ENCODE measurements around the gene TBC1D9. TPM values are rescaled to one million over a fixed set of nuclear protein-coding genes. Genes with fewer than 3 reads are reported as not detected.

The TBC1D9 gene
- total RNA-seq, 2 experiments from 2014 or later: 0.04 TPM; not detected in 1

GRCh38 chr4:140706665-140707064 lies 49.5 kb downstream of the TBC1D9 start:
- H3K36me3 Mint-ChIP-seq (ENCODE audit: low read depth): no peaks in the 10 kb centered on the region
- H3K4me1 Mint-ChIP-seq: no peaks in the 10 kb centered on the region
- no peak for DNase-seq
- H3K27me3 Mint-ChIP-seq: peaks cover 2% of the 10 kb centered on the region
- CTCF ChIA-PET: no interaction called here
- POLR2A ChIA-PET: no interaction called here
- H3K9me3 Mint-ChIP-seq: no peaks in the 10 kb centered on the region
- no peak overlapping the region for H3K27ac Mint-ChIP-seq
- no peak overlapping the region for H3K4me3 Mint-ChIP-seq

- Mint-ChIP-seq H3K27me3 (peaks cover 2% of the 10 kb centered on the region), H3K4me1 (no peaks in the 10 kb centered on the region), H3K4me3 (no peak overlapping the region), H3K36me3 (ENCODE audit: low read depth) (no peaks in the 10 kb centered on the region), H3K27ac (no peak overlapping the region), H3K9me3 (no peaks in the 10 kb centered on the region)
- POLR2A ChIA-PET: no interaction called here
- DNase-seq: no peak
- CTCF ChIA-PET: no interaction called here
Observed at GRCh38 chr4:140706276-140706625, 49.9 kb downstream of the TBC1D9 start.

- DNase-seq: no peak
- Mint-ChIP-seq H3K9me3 (no peaks in the 10 kb centered on the region), H3K27me3 (peaks cover 2% of the 10 kb centered on the region), H3K4me3 (no peak overlapping the region), H3K27ac (no peak overlapping the region), H3K36me3 (ENCODE audit: low read depth) (no peaks in the 10 kb centered on the region), H3K4me1 (no peaks in the 10 kb centered on the region)
- POLR2A ChIA-PET: no interaction called here
- CTCF ChIA-PET: no interaction called here
Observed at GRCh38 chr4:140705625-140706275, 50.4 kb downstream of the TBC1D9 start.

GRCh38 chr4:140704964-140705363 lies 51.2 kb downstream of the TBC1D9 start:
- DNase-seq: no peak
- Mint-ChIP-seq H3K27me3 (peaks cover 2% of the 10 kb centered on the region), H3K9me3 (no peaks in the 10 kb centered on the region), H3K27ac (no peak overlapping the region), H3K4me3 (no peak overlapping the region), H3K4me1 (no peaks in the 10 kb centered on the region), H3K36me3 (ENCODE audit: low read depth) (no peaks in the 10 kb centered on the region)
- CTCF ChIA-PET: no interaction called here
- POLR2A ChIA-PET: no interaction called here

- H3K27ac Mint-ChIP-seq: no peak overlapping the region
Observed at GRCh38 chr4:140704392-140704960, 51.7 kb downstream of the TBC1D9 start.

GRCh38 chr4:140703463-140703862 lies 52.7 kb downstream of the TBC1D9 start:
- Mint-ChIP-seq H3K27ac (no peak overlapping the region), H3K27me3 (peaks cover 2% of the 10 kb centered on the region), H3K4me1 (no peaks in the 10 kb centered on the region), H3K36me3 (ENCODE audit: low read depth) (no peaks in the 10 kb centered on the region), H3K9me3 (no peaks in the 10 kb centered on the region), H3K4me3 (no peak overlapping the region)
- DNase-seq: no peak
- ChIA-PET POLR2A (no interaction called here), CTCF (no interaction called here)

More at GRCh38 chr4:140704392-140704960, 51.7 kb downstream of the TBC1D9 start:
- ChIA-PET POLR2A (no interaction called here), CTCF (no interaction called here)
- H3K4me1 Mint-ChIP-seq: no peaks in the 10 kb centered on the region
- H3K4me3 Mint-ChIP-seq: no peak overlapping the region
- DNase-seq: no peak
- no peaks in the 10 kb centered on the region for H3K36me3 Mint-ChIP-seq (ENCODE audit: low read depth)
- no peaks in the 10 kb centered on the region for H3K9me3 Mint-ChIP-seq
- H3K27me3 Mint-ChIP-seq: peaks cover 2% of the 10 kb centered on the region

GRCh38 chr4:140702096-140702757 lies 54.0 kb downstream of the TBC1D9 start:
- no peaks in the 10 kb centered on the region for H3K4me1 Mint-ChIP-seq
- H3K9me3 Mint-ChIP-seq: no peaks in the 10 kb centered on the region
- DNase-seq: no peak
- peaks cover 2% of the 10 kb centered on the region for H3K27me3 Mint-ChIP-seq
- ChIA-PET POLR2A (no interaction called here), CTCF (no interaction called here)
- no peak overlapping the region for H3K4me3 Mint-ChIP-seq
- H3K36me3 Mint-ChIP-seq (ENCODE audit: low read depth): no peaks in the 10 kb centered on the region
- H3K27ac Mint-ChIP-seq: no peak overlapping the region

- CTCF ChIA-PET: no interaction called here
- H3K27me3 Mint-ChIP-seq: no peaks in the 10 kb centered on the region
- no peak overlapping the region for H3K27ac Mint-ChIP-seq
- no peak for DNase-seq
- no peaks in the 10 kb centered on the region for H3K4me1 Mint-ChIP-seq
- no peaks in the 10 kb centered on the region for H3K9me3 Mint-ChIP-seq
- H3K4me3 Mint-ChIP-seq: no peak overlapping the region
- POLR2A ChIA-PET: no interaction called here
- H3K36me3 Mint-ChIP-seq (ENCODE audit: low read depth): no peaks in the 10 kb centered on the region
Observed at GRCh38 chr4:140701071-140701470, 55.1 kb downstream of the TBC1D9 start.

GRCh38 chr4:140697709-140698560 lies 58.2 kb downstream of the TBC1D9 start:
- no peaks in the 10 kb centered on the region for H3K36me3 Mint-ChIP-seq (ENCODE audit: low read depth)
- CTCF ChIA-PET: no interaction called here
- no peaks in the 10 kb centered on the region for H3K27me3 Mint-ChIP-seq
- H3K4me3 Mint-ChIP-seq: no peak overlapping the region
- POLR2A ChIA-PET: no interaction called here
- H3K9me3 Mint-ChIP-seq: no peaks in the 10 kb centered on the region
- DNase-seq: no peak
- no peaks in the 10 kb centered on the region for H3K4me1 Mint-ChIP-seq
- H3K27ac Mint-ChIP-seq: no peak overlapping the region

- ChIA-PET POLR2A (no interaction called here), CTCF (no interaction called here)
- H3K4me1 Mint-ChIP-seq: no peaks in the 10 kb centered on the region
- H3K27ac Mint-ChIP-seq: no peak overlapping the region
- no peaks in the 10 kb centered on the region for H3K9me3 Mint-ChIP-seq
- no peak overlapping the region for H3K4me3 Mint-ChIP-seq
- no peaks in the 10 kb centered on the region for H3K27me3 Mint-ChIP-seq
- H3K36me3 Mint-ChIP-seq (ENCODE audit: low read depth): no peaks in the 10 kb centered on the region
- no peak for DNase-seq
Observed at GRCh38 chr4:140695483-140695882, 60.7 kb downstream of the TBC1D9 start.

- Mint-ChIP-seq H3K27ac (no peak overlapping the region), H3K27me3 (peaks cover 5% of the 10 kb centered on the region), H3K36me3 (ENCODE audit: low read depth) (no peaks in the 10 kb centered on the region), H3K4me3 (no peak overlapping the region), H3K9me3 (no peaks in the 10 kb centered on the region), H3K4me1 (no peaks in the 10 kb centered on the region)
- CTCF ChIA-PET: interaction anchor here (0.6 kb wide), 1 partner anchor 516 kb away, joined by 3 read pairs; no protein-coding TSS in a partner anchor
- no peak for DNase-seq
- POLR2A ChIA-PET: no interaction called here
Observed at GRCh38 chr4:140693562-140693961, 62.6 kb downstream of the TBC1D9 start.

- H3K9me3 Mint-ChIP-seq: no peaks in the 10 kb centered on the region
- H3K4me3 Mint-ChIP-seq: no peak overlapping the region
- H3K27ac Mint-ChIP-seq: no peak overlapping the region
- H3K4me1 Mint-ChIP-seq: no peaks in the 10 kb centered on the region
- H3K36me3 Mint-ChIP-seq (ENCODE audit: low read depth): no peaks in the 10 kb centered on the region
- ChIA-PET POLR2A (no interaction called here), CTCF (no interaction called here)
- no peak for DNase-seq
- peaks cover 5% of the 10 kb centered on the region for H3K27me3 Mint-ChIP-seq
Observed at GRCh38 chr4:140691369-140691768, 64.8 kb downstream of the TBC1D9 start.

GRCh38 chr4:140690093-140690492 lies 66.1 kb downstream of the TBC1D9 start:
- Mint-ChIP-seq H3K27ac (no peak overlapping the region), H3K27me3 (peaks cover 5% of the 10 kb centered on the region), H3K4me1 (no peaks in the 10 kb centered on the region), H3K9me3 (no peaks in the 10 kb centered on the region), H3K4me3 (no peak overlapping the region), H3K36me3 (ENCODE audit: low read depth) (no peaks in the 10 kb centered on the region)
- ChIA-PET POLR2A (no interaction called here), CTCF (no interaction called here)
- no peak for DNase-seq

Data from activated CD4-positive, alpha-beta T cell treated with anti-CD3 and anti-CD28 coated beads, Interleukin-2, amount 10 ng/mL, durations not matched to agents 7 days and 5 days (primary cell).